B cell (primary cell): ENCODE measurements around the gene CCDC8.

ENCODE experiments used
- CTCF ChIP-seq: fragments of 200-600 bp; IDR thresholded peaks from one replicate; pipeline ENCODE4 v1.8.0; 2022; ENCODE audit warnings: antibody characterized with exemption, mild to moderate bottlenecking
- EZH2 ChIP-seq: IDR thresholded peaks from 2 replicates; pipeline ENCODE4 v1.6.1; 2012; ENCODE audit warnings: borderline replicate concordance, low read depth, mild to moderate bottlenecking, moderate library complexity, low read length; ENCODE audit not compliant: insufficient read depth, poor library complexity, severe bottlenecking

GRCh38 chr19:46461537-46461936 lies 48.2 kb upstream of the CCDC8 start:
- TF ChIP-seq CTCF (no peak), EZH2 (no peak)
